OCI-LY7 (cell line): ENCODE measurements around the gene SIK3. TPM values are rescaled to one million over a fixed set of nuclear protein-coding genes. Genes with fewer than 3 reads are reported as not detected.

Experiments used
- BruUV-seq: library from RNA; stranded (reverse); fragments of 400-500 nt; replicated peaks from 2 replicates; lab custom pipeline; 2021; lab: Mats Ljungman, UMichigan
- CTCF ChIA-PET: fragments of 300-600 bp; sonication (Branson Sonifier 250); formaldehyde crosslinking; loops from one replicate; lab custom pipeline; 2022; ENCODE audit warnings: antibody characterized with exemption; ENCODE audit not compliant: unreplicated experiment; lab: Charles Lee
- POLR2A ChIA-PET: fragments of 300-600 bp; sonication (Branson Sonifier 250); formaldehyde crosslinking; loops from one replicate; lab custom pipeline; 2022; ENCODE audit warnings: antibody characterized with exemption; lab: Charles Lee
- DNase-seq: peaks from one replicate; pipeline ENCODE4 v3.0.0-alpha.2; 2015; ENCODE audit warnings: low spot score
- H2AFZ ChIP-seq: fragments of 200-600 bp; sonication (generic), shearing (Covaris generic); 2 replicates; pipeline ENCODE4 v1.6.1; 2014; ENCODE audit warnings: mild to moderate bottlenecking, antibody characterized with exemption, low read length, moderate library complexity
- H3K27ac ChIP-seq: fragments of 200-600 bp; sonication (generic); 2 replicates; pipeline ENCODE4 v1.5.1; 2014; ENCODE audit warnings: mixed run types, low read depth, mild to moderate bottlenecking, moderate library complexity, low read length, inconsistent platforms; ENCODE audit not compliant: poor library complexity, severe bottlenecking
- H3K36me3 ChIP-seq: fragments of 200-600 bp; sonication (generic); 2 replicates; pipeline ENCODE4 v1.6.1; 2014; ENCODE audit warnings: mild to moderate bottlenecking, antibody characterized with exemption, low read length, moderate library complexity, mixed read lengths; ENCODE audit not compliant: insufficient read depth
- H3K4me1 ChIP-seq: fragments of 200-600 bp; sonication (generic); 2 replicates; pipeline ENCODE4 v1.5.1; 2014; ENCODE audit warnings: mild to moderate bottlenecking, low read length; ENCODE audit not compliant: insufficient read depth, poor library complexity, severe bottlenecking
- H3K4me2 ChIP-seq: fragments of 200-600 bp; sonication (generic); 2 replicates; pipeline ENCODE4 v1.6.1; 2014; ENCODE audit warnings: mild to moderate bottlenecking, low read length
- H3K4me3 ChIP-seq: fragments of 200-600 bp; sonication (generic); 2 replicates; pipeline ENCODE4 v1.5.1; 2014; ENCODE audit warnings: mild to moderate bottlenecking, low read depth, low read length; ENCODE audit not compliant: poor library complexity, severe bottlenecking
- H3K79me2 ChIP-seq: fragments of 200-600 bp; sonication (generic); 2 replicates; pipeline ENCODE4 v1.6.1; 2016; ENCODE audit warnings: low read depth, mild to moderate bottlenecking, low read length, moderate library complexity, mixed read lengths; ENCODE audit not compliant: insufficient read depth
- H3K9me2 ChIP-seq: fragments of 200-600 bp; sonication (generic); 2 replicates; pipeline ENCODE4 v1.6.1; 2016; ENCODE audit warnings: mild to moderate bottlenecking, low read length, mixed read lengths; ENCODE audit not compliant: insufficient read depth
- H3K9me3 ChIP-seq: fragments of 200-600 bp; sonication (generic); 2 replicates; pipeline ENCODE4 v1.6.1; 2014; ENCODE audit warnings: mild to moderate bottlenecking, mixed run types, low read length, mixed read lengths
- H4K20me1 ChIP-seq: fragments of 200-600 bp; sonication (generic); 2 replicates; pipeline ENCODE4 v1.6.1; 2014; ENCODE audit warnings: mild to moderate bottlenecking, antibody characterized with exemption, low read length, moderate library complexity, mixed read lengths; ENCODE audit not compliant: insufficient read depth
- CTCF ChIP-seq: fragments of 200-600 bp; sonication (generic); conservative IDR thresholded peaks from 2 replicates; pipeline ENCODE4 v1.5.1; 2014; ENCODE audit warnings: mild to moderate bottlenecking, antibody characterized with exemption, low read length, moderate library complexity, mixed read lengths
- EZH2phosphoT487 ChIP-seq: fragments of 200-600 bp; sonication (generic); IDR thresholded peaks from 2 replicates; pipeline ENCODE4 v1.6.1; 2018; ENCODE audit warnings: low read depth, borderline replicate concordance, mild to moderate bottlenecking, mixed run types, antibody characterized with exemption, low read length, moderate library complexity, mixed read lengths
- intact Hi-C: fragments of 100-400 bp; cut with micrococcal nuclease; formaldehyde crosslinking; loops from one replicate; pipeline ENCODE4 v1.10.0; 2022; ENCODE audit not compliant: unreplicated experiment
- total RNA-seq, 2 experiments: library from RNA; depleted of rRNA in 1 of 2; stranded (reverse); fragments of >200 nt in 1 of 2; shearing (Covaris generic) in 1 of 2; gene quantifications; 2 replicates each; pipeline ENCODE4 v1.2.3, GENCODE V29; 2014 to 2022

SIK3 gene
- total RNA-seq, 2 experiments from 2014 or later = 29.3 to 72.9 TPM

- H3K9me2 ChIP-seq = no peaks in the 10 kb centered on the region
- intact Hi-C loops = no loop called here
- H3K27ac ChIP-seq = no peak overlapping the region
- POLR2A ChIA-PET = interaction anchor here (0.7 to 1.3 kb wide), 2 partner anchors 12 to 84 kb away, joined by 3 to 5 read pairs; no protein-coding TSS in a partner anchor
- no peak for TF ChIP-seq CTCF
- no peak for TF ChIP-seq EZH2phosphoT487
- peaks cover 26% of the 10 kb centered on the region for H3K36me3 ChIP-seq
- H3K79me2 ChIP-seq = no peaks in the 10 kb centered on the region
- no peak for DNase-seq
- H3K9me3 ChIP-seq = no peaks in the 10 kb centered on the region
- CTCF ChIA-PET = no interaction called here
- H3K4me3 ChIP-seq = no peak overlapping the region
- H2AFZ ChIP-seq = no peak overlapping the region
- H3K4me2 ChIP-seq = no peak overlapping the region
- H3K4me1 ChIP-seq = no peaks in the 10 kb centered on the region
- no peaks in the 10 kb centered on the region for H4K20me1 ChIP-seq
- BruUV-seq = no TSS peak
These were observed 158.7 kb downstream of the SIK3 start for GRCh38 chr11:116939499-116939898.

GRCh38 chr11:116938471-116939070 lies 159.7 kb downstream of the SIK3 start:
- CTCF ChIA-PET = no interaction called here
- no peak for TF ChIP-seq EZH2phosphoT487
- TF ChIP-seq CTCF = no peak

GRCh38 chr11:116936754-116937446 lies 161.3 kb downstream of the SIK3 start:
- no peak for DNase-seq
- peaks cover 11% of the 10 kb centered on the region for H3K4me1 ChIP-seq
- intact Hi-C loops = no loop called here
- peaks cover 28% of the 10 kb centered on the region for H3K36me3 ChIP-seq
- TF ChIP-seq EZH2phosphoT487 (no peak), CTCF (no peak)
- H3K9me2 ChIP-seq = no peaks in the 10 kb centered on the region
- H3K4me2 ChIP-seq = no peak overlapping the region
- H2AFZ ChIP-seq = no peak overlapping the region
- CTCF ChIA-PET = no interaction called here
- H3K79me2 ChIP-seq = no peaks in the 10 kb centered on the region
- no peak overlapping the region for H3K4me3 ChIP-seq
- BruUV-seq = no TSS peak
- H3K27ac ChIP-seq = no peak overlapping the region
- POLR2A ChIA-PET = no interaction called here
- H4K20me1 ChIP-seq = no peaks in the 10 kb centered on the region
- no peaks in the 10 kb centered on the region; the same call in 1 of the 2 replicates for H3K9me3 ChIP-seq

More at GRCh38 chr11:116938471-116939070, 159.7 kb downstream of the SIK3 start:
- no peaks in the 10 kb centered on the region for H3K9me2 ChIP-seq
- POLR2A ChIA-PET = interaction anchor here (0.7 to 1.8 kb wide), 3 partner anchors 8 to 11 kb away, joined by 3 to 6 read pairs (median 3); no protein-coding TSS in a partner anchor
- no peak overlapping the region for H3K27ac ChIP-seq
- no peak overlapping the region for H3K4me2 ChIP-seq
- BruUV-seq = no TSS peak
- no peak for DNase-seq
- no peaks in the 10 kb centered on the region; the same call in 1 of the 2 replicates for H3K9me3 ChIP-seq
- no peaks in the 10 kb centered on the region for H3K4me1 ChIP-seq
- peaks cover 24% of the 10 kb centered on the region for H3K36me3 ChIP-seq
- no peaks in the 10 kb centered on the region for H4K20me1 ChIP-seq
- intact Hi-C loops = no loop called here
- H3K4me3 ChIP-seq = no peak overlapping the region
- no peak overlapping the region for H2AFZ ChIP-seq
- H3K79me2 ChIP-seq = no peaks in the 10 kb centered on the region
